Erythroblast (primary cell): ENCODE results near the gene MEGF11.

Experiments
- DNase-seq, 2 experiments: peaks; one replicate each; lab custom pipeline; 2025; lab: John Stamatoyannopoulos, UW
- GATA1 ChIP-seq: IDR thresholded peaks from 2 replicates; pipeline ENCODE4 v1.6.1; 2011; ENCODE audit warnings: low read depth, mild to moderate bottlenecking, control low read depth, low read length, moderate library complexity
- POLR2A ChIP-seq: IDR thresholded peaks from 2 replicates; pipeline ENCODE4 v1.6.1; 2011; ENCODE audit warnings: mild to moderate bottlenecking, low read length

Gene MEGF11

DNA sequence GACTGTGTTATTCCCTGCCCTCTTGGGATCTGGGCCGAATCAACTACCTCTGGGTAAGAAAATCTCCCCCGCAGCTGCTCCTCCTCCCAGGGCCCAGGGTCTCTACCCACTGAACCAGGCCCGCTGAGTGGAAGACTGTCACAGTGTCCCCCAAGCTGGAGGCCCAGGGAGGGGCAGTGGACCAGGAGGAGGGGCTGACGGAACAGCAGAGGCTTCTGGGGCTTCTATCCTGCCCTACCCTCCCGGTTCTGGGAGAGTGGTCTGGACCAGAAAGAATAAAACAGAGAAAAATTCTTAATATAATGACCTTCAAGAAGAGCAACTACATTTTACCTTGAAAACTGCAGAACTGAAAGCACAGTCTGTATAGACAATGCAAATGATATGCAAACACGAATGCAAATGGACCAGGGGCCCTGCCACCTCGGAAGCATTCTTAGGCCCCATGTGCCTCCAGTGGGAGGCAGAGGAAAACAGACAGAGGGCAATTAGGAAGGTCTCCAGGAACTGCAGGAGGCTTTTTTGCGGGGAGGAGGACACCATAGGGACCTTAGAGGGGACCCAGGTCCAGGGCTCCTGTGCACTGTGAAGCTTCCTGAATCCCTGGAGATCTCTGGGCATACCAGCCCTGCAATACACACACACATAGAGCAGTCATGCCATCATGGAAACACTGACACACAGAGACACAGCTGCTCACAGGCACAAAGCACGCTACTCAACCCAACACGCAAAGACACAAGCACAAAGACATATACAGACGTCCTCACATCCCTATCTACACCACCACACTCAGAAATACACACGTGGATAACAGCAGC, 12.3 kb downstream of the MEGF11 start:
- no peak for DNase-seq
- TF ChIP-seq POLR2A (no peak), GATA1 (no peak)

DNA sequence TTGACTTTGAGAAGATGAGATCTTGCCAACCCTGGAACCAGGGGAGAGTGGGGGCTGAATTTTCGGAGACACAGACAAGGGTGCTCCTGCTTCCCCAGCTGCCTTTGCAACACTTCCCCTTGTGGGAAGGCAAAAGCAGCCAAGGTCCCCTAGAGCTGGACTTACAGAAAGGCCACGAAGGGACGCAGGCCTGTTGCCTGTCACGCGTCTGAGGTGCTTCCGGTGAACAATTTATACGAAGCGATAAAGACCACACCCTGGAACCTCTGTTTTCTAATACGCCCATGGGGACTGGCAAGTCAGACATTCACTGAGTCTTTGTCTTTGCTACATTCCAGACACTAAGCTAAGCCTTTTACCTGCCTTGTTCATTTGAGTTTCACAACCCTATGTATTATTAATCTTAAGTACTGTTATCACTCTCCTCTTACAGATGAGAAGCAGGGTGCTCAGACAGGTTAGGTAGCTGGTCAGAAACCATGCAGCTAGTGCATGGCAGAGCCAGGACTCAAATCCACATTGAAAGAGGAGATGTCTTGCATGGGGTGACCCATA, 13.2 kb downstream of the MEGF11 start:
- no peak for DNase-seq
- TF ChIP-seq GATA1 (no peak), POLR2A (no peak)

DNA sequence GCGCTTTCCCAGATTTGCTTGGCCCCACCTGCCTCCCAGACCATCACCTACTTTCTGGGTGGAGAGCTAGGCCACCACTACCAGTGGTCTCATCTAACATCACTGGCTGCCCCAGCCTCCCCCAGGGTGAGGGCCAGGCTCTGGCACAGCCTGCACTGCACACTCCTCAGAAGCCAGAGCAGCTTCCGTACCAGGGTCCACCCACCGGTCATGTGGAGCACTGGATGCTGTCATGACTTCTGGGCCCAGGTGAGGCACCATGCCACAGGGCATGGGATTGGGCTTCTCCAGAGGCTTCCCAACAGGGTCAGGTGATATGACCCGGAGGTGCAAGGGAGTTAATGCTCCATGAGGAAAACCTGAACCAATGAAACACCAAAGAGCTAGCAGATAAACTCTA, 14.0 kb downstream of the MEGF11 start:
- DNase-seq, result no peak
- TF ChIP-seq POLR2A (no peak), GATA1 (no peak)

DNA sequence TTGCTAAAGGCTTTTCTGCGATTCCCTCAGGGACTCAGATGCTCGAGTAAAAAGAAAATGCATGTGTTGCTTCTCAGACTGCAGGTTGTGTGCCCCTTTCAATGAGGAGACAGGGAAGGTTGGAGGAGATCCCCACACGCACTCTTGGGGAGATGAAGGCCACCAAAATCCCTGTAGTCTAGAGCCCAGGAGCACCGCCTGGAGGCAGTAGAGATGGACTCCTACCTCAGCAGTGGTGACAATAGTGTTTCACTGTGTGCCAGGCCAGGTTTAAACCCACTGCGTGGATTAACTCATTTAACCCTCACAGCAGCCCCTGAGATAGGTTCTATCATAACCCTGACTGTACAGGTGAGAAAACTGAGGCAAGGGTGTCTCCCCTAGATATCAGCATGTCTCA, 15.2 kb downstream of the MEGF11 start:
- DNase-seq, result no peak
- no peak for TF ChIP-seq POLR2A
- TF ChIP-seq GATA1, result no peak

DNA sequence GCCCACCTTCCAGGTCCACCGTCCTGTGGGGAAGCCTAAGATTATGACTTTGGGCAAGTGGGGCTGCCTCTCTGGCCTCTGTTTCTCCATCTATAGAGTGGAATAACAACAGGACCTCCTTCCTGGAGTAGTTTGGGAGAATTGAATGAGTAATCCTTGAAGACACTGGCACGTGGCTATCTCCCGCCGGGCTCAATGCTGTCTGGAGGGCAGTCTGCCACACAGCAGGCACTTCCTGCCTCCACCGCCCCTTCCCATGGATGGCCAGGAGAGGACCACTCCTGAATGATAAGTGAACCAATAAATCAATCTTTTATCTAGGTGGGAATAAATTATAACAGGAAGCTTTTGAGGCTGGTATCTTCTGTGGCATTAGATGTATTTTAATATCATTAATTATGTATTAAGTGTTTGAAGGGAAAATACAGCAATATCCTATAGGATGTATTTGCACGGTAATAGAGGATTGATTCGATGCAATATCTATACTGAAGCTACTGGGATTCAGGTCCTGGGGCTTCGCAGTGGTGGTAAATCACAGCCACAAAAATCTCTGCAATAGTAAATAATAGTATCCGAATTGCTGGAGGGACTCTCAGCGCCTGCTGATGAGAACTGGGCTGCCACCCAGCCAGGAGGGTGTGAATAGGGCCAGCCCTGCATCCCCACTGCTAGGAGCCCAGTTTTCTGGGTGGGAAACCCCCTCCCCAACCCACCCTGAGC, 15.9 kb downstream of the MEGF11 start:
- no peak for TF ChIP-seq GATA1
- TF ChIP-seq POLR2A, result no peak
- no peak for DNase-seq

DNA sequence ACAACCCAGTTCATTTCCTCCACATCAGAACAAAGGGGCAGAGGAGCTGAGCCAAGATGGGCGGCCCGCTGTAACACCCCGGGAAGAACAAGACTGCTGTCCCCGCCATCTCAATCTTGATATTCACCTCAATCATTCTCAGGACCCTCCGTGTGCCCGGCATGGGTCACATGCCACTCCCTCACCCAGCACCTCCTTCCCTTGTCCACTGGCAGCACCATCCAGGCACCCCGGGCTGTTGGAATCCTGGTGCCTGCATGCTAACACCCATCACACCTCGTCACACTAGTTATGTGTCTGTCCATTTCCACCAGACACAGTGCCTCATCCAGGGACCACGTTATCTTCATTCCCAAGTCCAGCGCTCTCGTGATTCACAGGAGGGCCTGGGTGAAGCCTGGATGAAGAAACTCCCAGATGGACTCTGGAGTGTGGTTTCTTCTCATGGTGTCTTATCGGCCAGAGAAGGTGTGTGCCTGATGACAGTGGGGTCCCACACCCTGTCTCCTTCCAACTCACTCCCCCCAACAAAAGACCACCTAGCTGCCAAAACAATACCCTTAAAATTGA, 16.7 kb downstream of the MEGF11 start:
- TF ChIP-seq GATA1, result no peak
- no peak for TF ChIP-seq POLR2A
- no peak for DNase-seq

DNA sequence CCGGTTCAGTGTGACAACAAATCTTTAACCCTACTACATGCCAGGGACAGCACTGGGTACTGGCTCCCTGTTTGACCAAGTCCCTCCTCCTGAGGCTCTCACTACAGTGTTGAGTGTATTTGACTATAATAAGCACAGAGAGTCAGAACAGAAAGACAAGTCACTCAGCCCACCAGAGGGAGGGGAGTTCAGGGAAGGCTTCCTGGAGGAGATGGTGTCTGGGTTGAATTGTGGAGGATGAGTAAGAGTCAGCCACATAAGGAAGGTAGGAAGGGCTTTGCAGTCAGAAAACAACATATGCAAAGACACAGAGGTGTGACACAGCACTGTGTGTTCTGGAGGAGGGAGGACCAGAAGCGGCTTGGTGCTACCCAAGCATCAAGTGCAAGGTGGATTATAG, 17.7 kb downstream of the MEGF11 start:
- TF ChIP-seq POLR2A, result no peak
- no peak for TF ChIP-seq GATA1
- no peak for DNase-seq

DNA sequence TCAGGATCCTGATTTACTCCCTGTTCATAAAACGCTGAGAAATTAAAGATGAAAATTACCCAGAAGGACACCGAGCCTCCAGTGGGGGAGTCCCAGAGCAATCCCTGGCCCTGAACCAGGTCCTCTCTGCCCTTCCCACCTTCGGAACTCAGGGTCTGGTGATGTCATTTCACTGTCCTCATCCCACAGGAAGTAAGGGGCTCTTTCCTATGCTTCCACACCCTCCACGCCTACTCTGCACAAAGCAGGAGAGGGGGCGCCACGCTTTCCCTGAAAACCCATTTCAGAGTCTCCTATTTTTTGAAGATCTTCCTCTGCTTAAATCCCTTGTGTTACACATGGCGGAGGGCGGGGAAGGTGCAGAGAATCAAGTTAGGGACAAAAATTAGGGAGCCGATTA, 18.8 kb downstream of the MEGF11 start:
- TF ChIP-seq POLR2A (no peak), GATA1 (no peak)
- no peak for DNase-seq

DNA sequence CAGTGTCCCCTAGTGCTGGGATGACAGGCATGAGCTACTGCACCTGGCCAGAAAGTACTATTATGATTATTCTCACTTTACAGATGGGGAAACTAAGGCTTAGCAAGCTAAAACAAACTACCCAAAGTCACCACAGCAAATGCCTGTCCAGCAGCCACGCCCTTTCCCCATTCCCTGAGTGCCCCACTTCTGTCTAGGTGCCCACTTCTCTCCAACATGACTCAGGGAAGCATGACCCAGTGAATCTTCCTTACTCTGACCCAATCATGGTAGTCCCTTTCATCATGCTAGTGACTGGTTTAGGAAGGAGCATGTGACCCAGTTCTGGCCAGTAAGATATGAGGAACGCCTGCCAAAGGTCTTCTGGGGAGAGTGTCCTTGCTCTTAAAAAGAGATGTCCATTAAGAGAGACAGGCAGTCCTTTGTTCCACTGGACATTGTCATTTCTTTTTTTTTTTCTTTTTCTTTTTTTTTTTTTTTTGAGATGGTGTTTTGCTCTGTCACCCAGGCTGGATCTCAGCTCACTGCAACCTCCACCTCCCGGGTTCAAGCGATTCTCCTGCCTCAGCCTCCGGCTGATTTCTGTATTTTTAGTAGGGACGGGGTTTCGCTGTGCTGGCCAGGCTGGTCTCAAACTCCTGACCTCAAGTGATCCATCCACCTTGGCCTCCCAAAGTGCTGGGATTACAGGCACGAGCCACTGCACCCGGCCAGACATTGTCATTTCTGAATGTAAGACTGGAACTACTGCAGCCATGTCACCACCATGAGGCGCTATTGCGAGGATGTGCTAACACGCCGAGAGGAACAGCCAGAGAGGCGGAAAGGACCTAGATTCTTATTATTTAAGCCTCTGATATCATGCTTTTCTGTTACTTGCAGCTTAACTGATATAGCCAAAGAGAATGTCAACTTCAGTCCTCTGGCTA, 19.8 kb downstream of the MEGF11 start:
- peak; percentile 65 to 71 for DNase-seq
- no peak for TF ChIP-seq POLR2A
- no peak for TF ChIP-seq GATA1

DNA sequence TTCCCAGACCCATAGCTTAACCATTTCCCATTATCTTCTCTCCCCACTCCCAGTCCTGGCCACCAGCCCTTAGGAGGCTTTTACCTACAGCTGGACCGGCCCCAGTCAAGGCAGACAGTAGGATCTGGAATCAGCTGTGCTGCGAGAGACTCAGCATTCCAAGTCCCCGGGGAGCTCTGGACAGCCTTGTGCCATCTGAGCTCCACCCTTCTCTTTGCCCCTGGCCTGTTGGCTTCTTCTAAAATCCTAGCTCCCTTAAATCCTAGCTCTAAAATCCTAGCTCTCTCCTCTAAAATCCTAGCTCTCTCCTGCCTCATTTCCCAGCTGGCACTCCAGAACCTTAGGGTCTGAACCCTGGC, 21.3 kb downstream of the MEGF11 start:
- TF ChIP-seq POLR2A, result no peak
- TF ChIP-seq GATA1, result no peak
- no peak for DNase-seq

DNA sequence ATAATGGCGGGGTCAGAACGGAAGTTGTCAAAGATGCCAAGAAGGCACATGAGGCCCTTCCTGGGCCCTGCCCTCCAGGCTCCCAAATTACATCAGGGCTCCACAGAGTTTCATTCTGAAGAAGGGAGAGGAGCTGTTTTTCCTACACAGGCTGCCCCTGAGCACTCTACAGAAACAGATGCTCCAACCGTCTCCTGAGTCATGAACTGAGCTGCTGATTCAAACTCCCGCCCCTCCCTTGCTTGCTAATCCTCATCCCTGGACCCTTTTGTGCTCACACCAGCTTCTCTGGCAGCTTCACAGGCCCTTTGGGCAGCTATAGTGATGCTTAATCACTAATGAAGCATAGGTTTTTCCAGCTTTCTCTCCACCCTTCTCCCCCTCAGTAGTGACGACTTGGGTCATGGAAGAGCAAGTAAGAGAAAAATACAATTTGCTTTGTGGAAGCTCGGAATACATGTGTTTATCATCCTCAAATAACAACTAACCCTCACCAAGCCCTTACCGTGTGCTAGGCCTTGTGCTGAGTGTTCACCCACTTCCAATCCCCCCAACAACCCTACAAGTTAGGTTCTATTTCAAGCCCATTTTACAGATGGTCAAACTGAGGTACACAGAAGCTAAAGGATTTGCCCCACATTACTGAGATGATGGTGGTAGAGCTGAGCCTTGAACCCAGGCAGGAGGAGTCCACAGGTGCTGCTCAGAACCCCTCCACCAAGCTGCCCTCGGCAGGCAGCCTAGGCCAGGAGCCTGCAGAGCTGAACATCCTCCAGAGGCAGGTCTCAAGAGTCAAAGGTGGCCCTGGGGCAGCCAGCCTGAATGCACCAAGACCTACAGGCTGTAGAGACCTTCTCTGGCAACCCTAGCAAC, 21.9 kb downstream of the MEGF11 start:
- TF ChIP-seq GATA1, result no peak
- TF ChIP-seq POLR2A, result no peak
- peak; percentile 13 to 22 for DNase-seq

DNA sequence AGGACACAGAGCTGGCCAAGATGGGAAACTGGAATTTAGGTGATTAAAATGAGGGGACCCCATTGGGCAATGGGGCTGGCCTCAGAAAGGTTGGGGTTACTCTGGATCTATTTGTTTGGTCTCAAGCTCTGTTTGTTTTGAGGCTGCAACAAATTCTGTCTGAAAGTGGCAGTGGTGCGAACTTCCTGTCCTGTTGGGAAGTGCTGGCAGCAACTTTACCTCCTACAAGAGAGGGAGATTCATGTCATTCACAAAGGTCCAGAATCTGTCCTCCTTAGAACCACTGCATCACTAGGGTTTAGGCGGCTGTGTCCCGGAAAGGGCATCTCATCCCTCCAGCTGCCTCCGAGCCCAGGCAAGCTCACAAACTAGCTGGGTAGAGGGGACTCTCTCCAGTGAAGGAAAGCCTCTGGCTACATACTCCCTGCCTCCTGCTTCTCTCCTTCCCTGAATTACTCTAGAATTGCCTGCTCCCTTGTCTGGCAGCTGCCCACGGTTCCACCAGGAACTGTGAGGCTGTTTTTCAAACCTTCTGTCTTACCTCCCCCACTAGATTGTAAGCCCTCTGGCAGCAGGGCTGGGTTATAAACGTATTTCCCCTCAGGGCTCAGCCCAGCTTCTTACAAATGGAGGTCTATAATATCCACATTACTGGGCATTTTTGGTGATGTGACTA, 23.6 kb downstream of the MEGF11 start:
- TF ChIP-seq GATA1, result no peak
- TF ChIP-seq POLR2A, result no peak

More for the DNA sequence above, 23.6 kb downstream of the MEGF11 start:
- DNase-seq, result no peak
